Measurements from ENCODE around the gene NFIA. TPM values are rescaled to one million over a fixed set of nuclear protein-coding genes. Genes with fewer than 3 reads are reported as not detected.

The NFIA gene
- total RNA-seq, 1 experiment from 2014 or later: 65.4 TPM

GRCh38 chr1:61449410-61449809 lies 367.0 kb downstream of the NFIA start:
- POLR2A ChIA-PET (ENCODE audit: low non-redundant PET): no interaction called here

GRCh38 chr1:61450454-61450853 lies 368.1 kb downstream of the NFIA start:
- no peaks in the 10 kb centered on the region for H3K9me3 ChIP-seq (ENCODE audit: low read depth, low read length, poor library complexity, severe bottlenecking)
- no TSS peak for BruUV-seq (replicated peaks)
- no peaks in the 10 kb centered on the region for H3K27me3 ChIP-seq (replicated peaks; ENCODE audit: insufficient read depth, low read depth, low read length, poor library complexity)
- intact Hi-C loops (cut with micrococcal nuclease; ENCODE audit: unreplicated experiment): loop anchor here (5.0 to 10.0 kb wide), 4 partner anchors 93 to 478 kb away; no protein-coding TSS in a partner anchor
- peak overlapping the region; percentile 55 for H3K27ac ChIP-seq (ENCODE audit: low read depth, low read length, poor library complexity, severe bottlenecking)
- no peak overlapping the region for H3K4me3 ChIP-seq (ENCODE audit: low read depth, low read length, poor library complexity, severe bottlenecking)
- H3K4me1 ChIP-seq (ENCODE audit: insufficient read depth, low read length, poor library complexity, severe bottlenecking): peaks cover 53% of the 10 kb centered on the region
- peaks cover 4% of the 10 kb centered on the region for H3K36me3 ChIP-seq (ENCODE audit: insufficient read depth, low read length, poor library complexity, severe bottlenecking)
- DNase-seq (ENCODE audit: low spot score): no peak
- TF ChIP-seq EZH2 (IDR thresholded peaks at IDR 0.05; ENCODE audit: borderline replicate concordance, low read depth, low read length, poor library complexity, severe bottlenecking): no peak
- TF ChIP-seq, protein P1, sequence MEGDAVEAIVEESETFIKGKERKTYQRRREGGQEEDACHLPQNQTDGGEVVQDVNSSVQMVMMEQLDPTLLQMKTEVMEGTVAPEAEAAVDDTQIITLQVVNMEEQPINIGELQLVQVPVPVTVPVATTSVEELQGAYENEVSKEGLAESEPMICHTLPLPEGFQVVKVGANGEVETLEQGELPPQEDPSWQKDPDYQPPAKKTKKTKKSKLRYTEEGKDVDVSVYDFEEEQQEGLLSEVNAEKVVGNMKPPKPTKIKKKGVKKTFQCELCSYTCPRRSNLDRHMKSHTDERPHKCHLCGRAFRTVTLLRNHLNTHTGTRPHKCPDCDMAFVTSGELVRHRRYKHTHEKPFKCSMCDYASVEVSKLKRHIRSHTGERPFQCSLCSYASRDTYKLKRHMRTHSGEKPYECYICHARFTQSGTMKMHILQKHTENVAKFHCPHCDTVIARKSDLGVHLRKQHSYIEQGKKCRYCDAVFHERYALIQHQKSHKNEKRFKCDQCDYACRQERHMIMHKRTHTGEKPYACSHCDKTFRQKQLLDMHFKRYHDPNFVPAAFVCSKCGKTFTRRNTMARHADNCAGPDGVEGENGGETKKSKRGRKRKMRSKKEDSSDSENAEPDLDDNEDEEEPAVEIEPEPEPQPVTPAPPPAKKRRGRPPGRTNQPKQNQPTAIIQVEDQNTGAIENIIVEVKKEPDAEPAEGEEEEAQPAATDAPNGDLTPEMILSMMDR (conservative IDR thresholded peaks at IDR 0.05; ENCODE audit: low read depth, low read length): no peak
- ChIA-PET CTCF (no interaction called here), POLR2A (ENCODE audit: low non-redundant PET) (no interaction called here)

More at GRCh38 chr1:61449410-61449809, 367.0 kb downstream of the NFIA start:
- intact Hi-C loops (cut with micrococcal nuclease; ENCODE audit: unreplicated experiment): no loop called here
- no peak for DNase-seq (ENCODE audit: low spot score)
- Histone ChIP-seq H3K9me3 (ENCODE audit: low read depth, low read length, poor library complexity, severe bottlenecking) (no peaks in the 10 kb centered on the region), H3K27me3 (replicated peaks; ENCODE audit: insufficient read depth, low read depth, low read length, poor library complexity) (no peaks in the 10 kb centered on the region), H3K27ac (ENCODE audit: low read depth, low read length, poor library complexity, severe bottlenecking) (no peak overlapping the region), H3K4me1 (ENCODE audit: insufficient read depth, low read length, poor library complexity, severe bottlenecking) (peaks cover 53% of the 10 kb centered on the region), H3K4me3 (ENCODE audit: low read depth, low read length, poor library complexity, severe bottlenecking) (no peak overlapping the region), H3K36me3 (ENCODE audit: insufficient read depth, low read length, poor library complexity, severe bottlenecking) (no peaks in the 10 kb centered on the region)
- BruUV-seq (replicated peaks): no TSS peak
- no peak for TF ChIP-seq EZH2 (IDR thresholded peaks at IDR 0.05; ENCODE audit: borderline replicate concordance, low read depth, low read length, poor library complexity, severe bottlenecking)
- TF ChIP-seq, protein P1 (conservative IDR thresholded peaks at IDR 0.05; ENCODE audit: low read depth, low read length): no peak
- CTCF ChIA-PET: no interaction called here

DNA sequence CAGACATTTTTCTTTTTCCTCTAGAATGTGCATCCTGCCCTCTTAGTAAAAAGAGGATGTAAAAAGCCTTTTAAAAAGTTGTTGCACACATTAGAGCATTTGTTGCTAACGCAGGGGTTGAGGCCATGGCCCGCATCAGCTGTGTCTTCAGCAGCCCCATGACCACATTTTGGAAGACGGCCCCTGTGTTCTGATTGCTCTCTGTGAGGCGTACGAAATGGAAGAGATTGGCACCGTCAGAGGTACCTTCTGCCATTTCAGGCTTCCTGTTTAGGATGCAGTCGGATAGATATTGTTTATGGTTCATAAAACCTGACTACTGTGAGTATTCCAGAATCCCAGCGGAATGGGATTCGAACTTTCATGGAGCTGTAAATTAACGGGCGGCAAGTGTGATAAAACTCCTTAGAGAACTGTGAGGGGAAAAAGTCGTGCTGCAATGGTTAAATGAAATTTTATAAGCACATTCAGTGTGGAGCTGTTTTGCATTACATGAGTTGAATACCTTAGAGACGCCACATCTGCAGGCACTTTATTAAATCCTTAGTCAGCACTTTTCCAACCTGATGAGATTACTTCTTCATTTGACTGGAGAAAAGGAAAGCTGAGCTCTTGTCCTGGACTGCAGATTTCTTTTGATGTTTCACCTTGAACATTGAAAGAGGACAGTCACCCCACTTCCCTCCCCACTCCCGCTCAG lies 368.7 kb downstream of the NFIA start:
- H3K36me3 ChIP-seq (ENCODE audit: insufficient read depth, low read length, poor library complexity, severe bottlenecking): peaks cover 10% of the 10 kb centered on the region
- DNase-seq (ENCODE audit: low spot score): peak; percentile 70
- H3K27me3 ChIP-seq (replicated peaks; ENCODE audit: insufficient read depth, low read depth, low read length, poor library complexity): no peaks in the 10 kb centered on the region
- BruUV-seq (replicated peaks): no TSS peak
- no peak for TF ChIP-seq EZH2 (IDR thresholded peaks at IDR 0.05; ENCODE audit: borderline replicate concordance, low read depth, low read length, poor library complexity, severe bottlenecking)
- TF ChIP-seq, protein P1 (conservative IDR thresholded peaks at IDR 0.05; ENCODE audit: low read depth, low read length): no peak
- intact Hi-C loops (cut with micrococcal nuclease; ENCODE audit: unreplicated experiment): loop anchor here (5.0 to 10.0 kb wide), 4 partner anchors 94 to 479 kb away; no protein-coding TSS in a partner anchor
- no peaks in the 10 kb centered on the region for H3K9me3 ChIP-seq (ENCODE audit: low read depth, low read length, poor library complexity, severe bottlenecking)
- H3K4me3 ChIP-seq (ENCODE audit: low read depth, low read length, poor library complexity, severe bottlenecking): no peak overlapping the region
- peak overlapping the region; percentile 55 for H3K27ac ChIP-seq (ENCODE audit: low read depth, low read length, poor library complexity, severe bottlenecking)
- ChIA-PET CTCF (no interaction called here), POLR2A (ENCODE audit: low non-redundant PET) (no interaction called here)
- H3K4me1 ChIP-seq (ENCODE audit: insufficient read depth, low read length, poor library complexity, severe bottlenecking): peaks cover 53% of the 10 kb centered on the region
